Stimulated activated CD8-positive, alpha-beta memory T cell treated with anti-CD3 and anti-CD28 coated beads, Interleukin-15, amount 100 ng/mL, for 1 hour (primary cell): ENCODE measurements around the gene TTI1.
"Not testable (repeated sequence)": the region's sequence is repeated elsewhere in the genome, so short reads cannot be mapped to it uniquely, and the experiment has no call there.

Experiments
- DNase-seq: peaks from one replicate; pipeline ENCODE4 v3.0.0-alpha.2; 2020; ENCODE audit warnings: low read depth

The TTI1 gene

GRCh38 chr20:38009416-38009815, 23.8 kb downstream of the TTI1 start:
- not testable (repeated sequence) for DNase-seq

- no peak for DNase-seq
These were observed 24.9 kb downstream of the TTI1 start for GRCh38 chr20:38008233-38008944.

GRCh38 chr20:38007526-38007925, 25.7 kb downstream of the TTI1 start:
- DNase-seq, result no peak

DNA sequence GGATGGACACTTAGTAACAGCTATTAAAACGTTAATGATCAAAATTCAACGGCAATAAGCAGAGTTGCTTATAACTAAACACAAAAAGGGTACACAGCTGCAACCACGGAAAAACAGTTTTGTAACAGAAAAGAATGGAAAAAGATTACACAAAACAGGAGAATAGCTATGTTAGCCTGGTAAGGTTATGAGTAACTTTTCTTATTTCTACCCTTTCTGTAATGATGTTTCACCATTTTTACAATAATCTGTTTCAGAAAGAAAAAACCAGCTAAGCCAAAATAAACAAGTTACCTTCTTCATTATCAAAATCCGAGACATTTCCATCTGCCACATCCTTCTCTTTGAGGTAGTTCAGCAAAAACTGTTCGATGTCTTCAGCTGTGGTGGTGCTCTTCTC, 27.4 kb downstream of the TTI1 start:
- no peak for DNase-seq

GRCh38 chr20:38004416-38004815, 28.8 kb downstream of the TTI1 start:
- no peak for DNase-seq

DNA sequence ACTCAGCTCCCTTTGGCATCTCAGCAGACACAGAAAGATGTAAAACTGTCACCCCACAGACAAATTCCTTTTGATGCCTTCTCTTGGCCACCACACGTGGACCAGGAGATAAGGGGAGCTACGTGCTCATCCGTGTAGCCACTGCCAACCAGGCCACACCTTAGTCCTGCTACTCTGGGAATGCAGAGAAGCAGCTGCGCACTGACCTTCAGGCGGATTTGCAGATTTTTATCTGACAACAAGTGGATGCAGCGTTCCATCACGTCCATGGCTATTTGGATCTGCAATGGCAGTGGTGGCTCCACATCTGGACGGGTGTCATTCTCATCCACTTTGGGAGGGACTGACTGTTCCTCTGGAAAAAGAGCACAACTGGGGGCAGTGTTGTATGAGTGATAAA, 30.8 kb downstream of the TTI1 start:
- no peak for DNase-seq

- DNase-seq, result no peak
These were observed 31.3 kb downstream of the TTI1 start for GRCh38 chr20:38001981-38002380.

GRCh38 chr20:38001173-38001875, 31.9 kb downstream of the TTI1 start:
- DNase-seq, result no peak

DNA sequence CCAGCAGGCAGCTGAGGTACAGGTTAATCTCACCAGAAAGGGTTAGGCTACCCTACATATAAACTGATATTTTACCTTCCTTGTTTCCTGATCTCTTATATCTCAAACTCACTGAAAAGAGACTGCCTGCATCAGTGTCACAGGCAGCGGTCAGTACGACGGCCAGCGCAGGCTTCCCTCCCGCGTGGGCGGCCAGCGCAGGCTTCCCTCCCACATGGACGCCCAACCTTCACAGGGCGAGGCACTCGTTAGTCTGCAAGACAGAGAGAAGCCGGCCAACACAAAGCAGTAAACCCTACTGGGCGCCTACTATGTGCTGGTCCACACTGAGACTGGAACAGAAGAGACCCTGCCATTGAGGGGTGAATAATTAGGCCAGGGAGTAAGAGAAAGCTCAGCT, 33.0 kb downstream of the TTI1 start:
- no peak for DNase-seq

DNA sequence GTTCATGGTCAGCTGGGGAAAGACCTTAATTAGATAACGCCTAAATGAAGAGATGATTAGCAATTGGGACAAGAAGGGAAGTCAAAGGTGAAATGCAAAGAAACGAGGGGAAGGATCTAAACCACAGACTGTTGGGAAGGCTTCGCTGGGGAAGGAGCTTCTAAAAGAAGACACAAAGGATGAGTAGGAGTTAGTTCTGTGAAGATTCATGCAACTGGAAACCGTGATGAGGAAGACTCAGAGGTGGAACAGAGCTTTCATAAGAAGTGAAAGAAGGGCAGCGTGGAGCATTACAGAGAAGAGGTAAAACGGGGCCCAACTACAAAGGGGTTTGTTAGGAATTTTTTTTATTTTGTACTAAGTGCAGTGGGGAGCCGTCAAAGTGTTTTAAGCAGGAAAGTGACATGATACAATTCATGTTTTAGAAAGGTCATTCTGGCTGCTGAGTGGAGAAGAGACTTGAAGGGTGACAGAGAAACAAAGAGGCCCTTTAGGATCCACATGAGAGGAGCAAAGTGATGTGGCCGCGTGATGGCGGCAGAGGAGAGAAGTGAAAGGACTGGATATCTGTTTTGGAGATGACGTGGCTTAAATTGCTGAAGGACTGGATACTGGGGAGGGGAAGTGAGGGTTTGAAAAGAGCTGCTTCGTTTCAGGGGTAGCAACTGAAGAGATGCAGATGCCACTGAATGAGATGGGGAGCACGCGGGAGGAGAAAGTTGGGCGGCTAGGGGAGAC, 33.6 kb downstream of the TTI1 start:
- no peak for DNase-seq

DNA sequence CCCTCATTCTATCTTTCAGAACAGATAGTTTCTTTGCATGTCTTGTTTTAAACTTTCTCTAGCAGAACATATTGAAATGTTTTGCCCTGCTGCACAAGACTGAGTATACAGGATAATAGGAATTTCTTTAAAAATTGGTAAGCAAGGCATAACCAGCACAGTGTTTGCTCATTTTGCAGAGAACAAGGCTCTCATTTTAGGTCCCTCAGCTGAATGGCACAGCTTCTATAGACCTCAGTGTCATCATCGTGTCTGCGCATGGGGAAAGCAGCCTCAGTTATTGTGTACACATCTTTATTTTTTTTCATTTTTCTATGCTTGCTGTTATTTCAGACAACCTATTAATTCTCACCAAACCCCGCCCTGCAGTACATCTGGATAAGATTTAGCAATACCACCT, 35.7 kb downstream of the TTI1 start:
- DNase-seq, result no peak

GRCh38 chr20:37995856-37996605, 37.2 kb downstream of the TTI1 start:
- no peak for DNase-seq

DNA sequence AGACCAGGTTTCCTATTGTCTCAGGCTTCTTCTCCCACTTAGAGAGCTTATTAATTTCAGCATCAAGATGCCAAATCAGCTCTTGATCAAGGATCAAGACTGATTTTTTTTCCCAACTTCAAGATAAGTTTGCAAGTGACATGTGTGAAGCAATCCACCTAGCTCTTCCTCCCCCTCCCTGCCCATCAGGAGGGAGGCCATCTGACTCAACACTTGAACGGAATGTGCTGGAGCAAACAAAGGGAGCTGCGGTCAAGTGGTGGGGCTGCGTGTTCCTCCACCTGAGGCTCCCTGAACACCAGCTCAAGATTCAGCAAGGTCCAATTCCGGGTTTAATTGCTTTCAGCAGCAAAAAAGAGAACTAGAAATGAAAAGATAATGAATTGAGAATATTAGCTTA, 38.7 kb downstream of the TTI1 start:
- no peak for DNase-seq

- no peak for DNase-seq
These were observed 40.4 kb downstream of the TTI1 start for GRCh38 chr20:37992802-37993409.

- no peak for DNase-seq
These were observed 41.3 kb downstream of the TTI1 start for GRCh38 chr20:37991908-37992307.

DNA sequence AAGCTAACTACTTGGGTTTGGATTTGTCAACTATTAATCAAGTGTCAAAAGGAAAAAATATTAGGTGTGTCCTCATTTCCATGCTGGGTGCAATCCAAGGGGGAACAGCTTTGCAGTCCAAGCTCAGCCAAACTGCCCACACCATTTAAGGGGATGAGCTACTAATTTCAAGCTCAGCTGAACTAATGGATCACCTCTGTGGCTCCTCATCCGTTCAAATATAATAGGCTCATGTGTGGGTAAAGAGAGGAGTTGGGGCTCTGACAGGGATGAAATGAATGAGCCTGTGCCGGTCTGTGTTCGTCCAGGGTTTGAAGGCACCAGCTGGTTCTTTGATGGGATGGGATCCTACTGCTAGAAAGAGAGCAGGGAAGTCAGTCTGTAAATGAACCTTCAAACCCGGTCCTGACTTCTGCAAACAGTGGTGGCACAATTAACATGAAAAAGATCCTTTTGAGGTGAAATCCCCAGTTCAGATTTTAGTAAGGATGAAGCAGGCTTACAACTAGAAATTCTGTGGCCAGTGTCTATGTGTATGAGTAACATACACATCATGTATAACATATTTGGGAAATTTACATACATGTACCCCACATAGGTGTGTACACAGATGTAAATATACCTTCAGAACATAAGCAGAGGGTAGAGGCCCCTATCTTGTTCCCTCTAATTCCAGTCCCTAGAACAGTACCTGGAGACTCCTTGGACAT, 41.9 kb downstream of the TTI1 start:
- no peak for DNase-seq

- DNase-seq, result peak; percentile 4
These were observed 42.6 kb downstream of the TTI1 start for GRCh38 chr20:37990571-37991151.

DNA sequence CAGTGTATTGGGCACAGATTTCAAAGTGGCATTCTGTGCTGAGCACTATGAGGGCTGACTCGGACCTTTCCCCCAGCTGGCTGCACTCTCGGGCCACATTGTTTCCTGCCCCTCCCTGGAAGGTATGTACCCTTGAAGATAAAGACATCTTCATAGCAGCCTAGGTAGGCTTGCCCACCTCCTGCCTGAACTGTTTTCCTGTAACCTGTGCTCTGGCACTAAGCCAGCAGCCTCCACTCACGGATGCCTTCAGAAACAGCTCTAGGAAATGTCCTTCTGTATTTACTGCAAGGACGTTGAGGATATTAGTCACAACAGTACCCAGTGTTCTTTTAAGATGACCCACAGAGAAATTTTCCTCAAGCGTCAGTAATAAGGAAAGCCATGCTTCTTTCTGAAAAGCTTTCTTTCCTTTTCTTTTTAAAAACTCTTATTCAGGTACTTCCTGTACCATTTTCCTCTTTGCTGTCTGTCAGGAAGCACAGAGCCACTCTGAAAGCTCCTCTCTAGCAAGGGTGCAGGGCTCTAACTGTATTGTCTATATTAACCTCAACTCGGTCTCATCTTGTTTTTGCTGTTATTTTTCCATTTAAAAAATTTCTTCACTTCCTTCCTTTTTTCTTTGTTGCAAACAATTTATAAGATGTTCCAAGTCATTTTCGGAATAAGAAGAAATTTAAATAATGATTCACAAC, 43.5 kb downstream of the TTI1 start:
- DNase-seq, result no peak

DNA sequence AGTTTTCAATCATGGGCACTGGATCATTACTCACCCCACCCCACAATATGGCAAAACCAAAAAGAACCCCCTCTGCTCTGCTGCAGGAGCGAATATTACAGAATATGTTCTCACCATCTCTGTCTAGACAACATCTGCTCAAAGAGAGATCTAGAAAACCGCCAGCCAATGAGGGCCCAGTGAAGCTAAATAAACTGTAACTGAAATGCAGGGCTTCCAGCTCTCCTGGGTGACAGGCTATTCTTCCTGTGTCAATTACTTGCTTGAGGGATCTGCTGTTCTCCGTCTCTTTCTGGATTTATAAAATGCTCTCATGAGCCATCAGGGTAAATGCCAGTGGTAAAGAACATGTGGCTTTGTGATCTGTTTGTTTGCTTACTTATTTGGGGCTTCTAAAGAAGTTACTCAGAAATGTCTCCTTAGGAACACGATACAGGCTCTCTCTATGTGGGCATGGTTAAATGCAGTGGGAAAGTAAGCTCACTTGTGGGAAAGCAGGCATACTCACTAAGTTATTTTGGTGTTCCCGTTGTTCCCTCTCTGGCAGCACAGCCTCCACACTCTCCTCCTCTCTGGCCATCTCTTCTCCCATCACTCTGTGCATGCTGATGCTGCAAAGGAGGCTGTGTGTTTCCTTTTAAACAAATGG, 44.8 kb downstream of the TTI1 start:
- DNase-seq, result no peak
